B cell (primary cell): ENCODE results near the gene CKS2.

Experiments used
- EZH2 ChIP-seq: IDR thresholded peaks from 2 replicates; pipeline ENCODE4 v1.6.1; 2012; ENCODE audit warnings: borderline replicate concordance, low read depth, mild to moderate bottlenecking, moderate library complexity, low read length; ENCODE audit not compliant: insufficient read depth, poor library complexity, severe bottlenecking
- TF ChIP-seq, protein P1 (sequence below): fragments of 200-600 bp; IDR thresholded peaks from one replicate; pipeline ENCODE4 v1.8.0; 2022; ENCODE audit warnings: antibody characterized with exemption, mild to moderate bottlenecking

GRCh38 chr9:89358376-89358916 lies 47.5 kb downstream of the CKS2 start:
- TF ChIP-seq, protein P1, sequence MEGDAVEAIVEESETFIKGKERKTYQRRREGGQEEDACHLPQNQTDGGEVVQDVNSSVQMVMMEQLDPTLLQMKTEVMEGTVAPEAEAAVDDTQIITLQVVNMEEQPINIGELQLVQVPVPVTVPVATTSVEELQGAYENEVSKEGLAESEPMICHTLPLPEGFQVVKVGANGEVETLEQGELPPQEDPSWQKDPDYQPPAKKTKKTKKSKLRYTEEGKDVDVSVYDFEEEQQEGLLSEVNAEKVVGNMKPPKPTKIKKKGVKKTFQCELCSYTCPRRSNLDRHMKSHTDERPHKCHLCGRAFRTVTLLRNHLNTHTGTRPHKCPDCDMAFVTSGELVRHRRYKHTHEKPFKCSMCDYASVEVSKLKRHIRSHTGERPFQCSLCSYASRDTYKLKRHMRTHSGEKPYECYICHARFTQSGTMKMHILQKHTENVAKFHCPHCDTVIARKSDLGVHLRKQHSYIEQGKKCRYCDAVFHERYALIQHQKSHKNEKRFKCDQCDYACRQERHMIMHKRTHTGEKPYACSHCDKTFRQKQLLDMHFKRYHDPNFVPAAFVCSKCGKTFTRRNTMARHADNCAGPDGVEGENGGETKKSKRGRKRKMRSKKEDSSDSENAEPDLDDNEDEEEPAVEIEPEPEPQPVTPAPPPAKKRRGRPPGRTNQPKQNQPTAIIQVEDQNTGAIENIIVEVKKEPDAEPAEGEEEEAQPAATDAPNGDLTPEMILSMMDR = no peak
- TF ChIP-seq EZH2 = no peak
